ENCODE results near the gene ZNF133. TPM values are rescaled to one million over a fixed set of nuclear protein-coding genes. Genes with fewer than 3 reads are reported as not detected.
A peak's percentile ranks its signal among the peaks of the same experiment; 100 is the strongest.
"Not testable (repeated sequence)": the region's sequence is repeated elsewhere in the genome, so short reads cannot be mapped to it uniquely, and the experiment has no call there.

Gene ZNF133
- polyA plus RNA-seq, 1 donor: 15.8 TPM

GRCh38 chr20:18287546-18287914, 797 bp upstream of the ZNF133 start:
- no peak for DNase-seq

- DNase-seq: no peak
Measured at GRCh38 chr20:18288749-18289267, 481 bp downstream of the ZNF133 start.

GRCh38 chr20:18289306-18289705, 979 bp downstream of the ZNF133 start:
- DNase-seq: no peak

- DNase-seq: no peak
Measured at GRCh38 chr20:18299364-18299763, 11.0 kb downstream of the ZNF133 start.

- no peak for DNase-seq
Measured at GRCh38 chr20:18304618-18305017, 16.3 kb downstream of the ZNF133 start.

GRCh38 chr20:18307301-18307700, 19.0 kb downstream of the ZNF133 start:
- DNase-seq: no peak

- no peak for DNase-seq
Measured at GRCh38 chr20:18310051-18310450, 21.7 kb downstream of the ZNF133 start.

- DNase-seq: no peak
Measured at GRCh38 chr20:18310592-18310991, 22.3 kb downstream of the ZNF133 start.

- DNase-seq: no peak
Measured at GRCh38 chr20:18312723-18313122, 24.4 kb downstream of the ZNF133 start.

- DNase-seq: no peak
Measured at GRCh38 chr20:18313411-18313810, 25.1 kb downstream of the ZNF133 start.

GRCh38 chr20:18314786-18315406, 26.6 kb downstream of the ZNF133 start:
- DNase-seq: no peak

GRCh38 chr20:18316166-18316565, 27.8 kb downstream of the ZNF133 start:
- no peak for DNase-seq

- DNase-seq: no peak
Measured at GRCh38 chr20:18321316-18321715, 33.0 kb downstream of the ZNF133 start.

GRCh38 chr20:18321976-18322950, 33.9 kb downstream of the ZNF133 start:
- DNase-seq: peak; percentile 22

GRCh38 chr20:18323705-18324104, 35.4 kb downstream of the ZNF133 start:
- no peak for DNase-seq

- no peak for DNase-seq
Measured at GRCh38 chr20:18324596-18325089, 36.3 kb downstream of the ZNF133 start.

- no peak for DNase-seq
Measured at GRCh38 chr20:18326990-18327389, 38.7 kb downstream of the ZNF133 start.

GRCh38 chr20:18331694-18332093, 43.4 kb downstream of the ZNF133 start:
- DNase-seq: no peak

GRCh38 chr20:18349749-18350148, 61.4 kb downstream of the ZNF133 start:
- DNase-seq: not testable (repeated sequence)

- no peak for DNase-seq
Measured at GRCh38 chr20:18359854-18360253, 71.5 kb downstream of the ZNF133 start.

- DNase-seq: no peak
Measured at GRCh38 chr20:18360635-18361034, 72.3 kb downstream of the ZNF133 start.

GRCh38 chr20:18361678-18362077, 73.4 kb downstream of the ZNF133 start:
- no peak for DNase-seq

GRCh38 chr20:18362916-18363315, 74.6 kb downstream of the ZNF133 start:
- DNase-seq: no peak

GRCh38 chr20:18363708-18364107, 75.4 kb downstream of the ZNF133 start:
- DNase-seq: no peak
